Colonic mucosa (tissue), 4 donors: ENCODE data around the gene SLAMF1. TPM values are rescaled to one million over a fixed set of nuclear protein-coding genes. Genes with fewer than 3 reads are reported as not detected.

Source experiments
- DNase-seq: peaks from one replicate; pipeline ENCODE4 v3.0.0-alpha.2; 2020
- H3K27ac ChIP-seq: fragments of 200-600 bp; one replicate; pipeline ENCODE4 v1.8.0; 2021
- H3K27me3 ChIP-seq: fragments of 200-600 bp; one replicate; pipeline ENCODE4 v1.8.0; 2021
- H3K36me3 ChIP-seq: fragments of 200-600 bp; one replicate; pipeline ENCODE4 v1.8.0; 2021
- H3K4me1 ChIP-seq: fragments of 200-600 bp; one replicate; pipeline ENCODE4 v1.8.0; 2021; ENCODE audit warnings: mild to moderate bottlenecking
- H3K4me3 ChIP-seq: fragments of 200-600 bp; one replicate; pipeline ENCODE4 v1.8.0; 2021
- H3K9ac ChIP-seq, 2 donors: one replicate each; pipeline ENCODE4 v1.7.0; 2013; ENCODE audit warnings: control low read depth in 2 of 2, low read depth in 2 of 2, low read length in 2 of 2
- H3K9me3 ChIP-seq: fragments of 200-600 bp; one replicate; pipeline ENCODE4 v1.8.0; 2021
- intact Hi-C: fragments of 100-400 bp; cut with DNase I; formaldehyde crosslinking; loops from one replicate; pipeline ENCODE4 v1.14.1; 2022
- total RNA-seq, 2 donors: library from RNA; stranded (reverse); fragmentation: NEBNext Ultra II Directional in 1 of 2; extraction: Animal tissue kit (Norgen Biotek cat#: 25700) in 1 of 2; gene quantifications; one replicate each; pipeline ENCODE4 v1.2.1, GENCODE V29; 2021
- TF ChIP-seq, protein P1 (sequence below): fragments of 200-600 bp; IDR thresholded peaks from one replicate; pipeline ENCODE4 v1.8.0; 2022; ENCODE audit warnings: antibody characterized with exemption, mild to moderate bottlenecking
- donor health status: healthy.
- donor health status: DM: no; HTN: no; CAD: no.
- donor health status: DM: no; HTN: no; CAD: no.

SLAMF1 gene
- total RNA-seq, 2 donors from 2014 or later: 0.69 to 1.2 TPM

DNA sequence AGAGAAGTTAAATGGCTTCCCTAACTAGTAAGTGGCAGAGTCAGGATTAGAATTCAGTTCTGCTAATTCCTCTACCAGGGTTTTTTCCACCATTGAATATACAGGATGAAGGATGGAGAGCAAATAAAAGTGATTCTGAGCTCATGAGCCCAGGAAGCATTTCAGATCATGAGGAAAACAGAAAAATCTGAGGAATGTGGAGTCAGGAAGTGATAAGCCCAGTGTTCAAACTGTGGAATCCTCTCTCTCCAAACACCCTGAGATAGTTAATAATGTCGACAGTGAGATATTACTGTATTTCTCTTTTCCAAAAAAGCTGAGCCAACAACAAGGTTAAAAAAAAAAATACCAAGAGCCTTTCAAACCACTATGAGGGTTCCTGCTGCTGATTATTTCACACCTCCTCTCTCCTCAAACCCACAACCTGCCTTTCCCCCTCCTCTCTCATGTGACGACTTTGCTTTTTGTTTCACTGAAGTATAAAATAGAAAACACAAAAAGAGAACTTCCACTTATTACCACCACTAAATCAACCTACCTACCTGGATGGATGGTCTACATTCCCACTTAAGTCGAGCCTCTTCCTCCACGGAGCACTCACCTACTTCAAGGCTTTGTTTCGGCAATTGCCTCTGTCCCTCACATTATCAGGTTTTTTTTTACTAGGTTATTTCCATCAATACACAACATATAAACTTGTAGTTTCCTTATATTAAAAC, 8.9 kb downstream of the SLAMF1 start:
- Histone ChIP-seq H3K9ac (no peak overlapping the region), H3K4me1 (no peaks in the 10 kb centered on the region), H3K4me3 (no peak overlapping the region), H3K27me3 (no peaks in the 10 kb centered on the region), H3K36me3 (no peaks in the 10 kb centered on the region), H3K9me3 (no peaks in the 10 kb centered on the region), H3K27ac (no peak overlapping the region)
- intact Hi-C loops: no loop called here
- no peak for DNase-seq
- TF ChIP-seq, protein P1, sequence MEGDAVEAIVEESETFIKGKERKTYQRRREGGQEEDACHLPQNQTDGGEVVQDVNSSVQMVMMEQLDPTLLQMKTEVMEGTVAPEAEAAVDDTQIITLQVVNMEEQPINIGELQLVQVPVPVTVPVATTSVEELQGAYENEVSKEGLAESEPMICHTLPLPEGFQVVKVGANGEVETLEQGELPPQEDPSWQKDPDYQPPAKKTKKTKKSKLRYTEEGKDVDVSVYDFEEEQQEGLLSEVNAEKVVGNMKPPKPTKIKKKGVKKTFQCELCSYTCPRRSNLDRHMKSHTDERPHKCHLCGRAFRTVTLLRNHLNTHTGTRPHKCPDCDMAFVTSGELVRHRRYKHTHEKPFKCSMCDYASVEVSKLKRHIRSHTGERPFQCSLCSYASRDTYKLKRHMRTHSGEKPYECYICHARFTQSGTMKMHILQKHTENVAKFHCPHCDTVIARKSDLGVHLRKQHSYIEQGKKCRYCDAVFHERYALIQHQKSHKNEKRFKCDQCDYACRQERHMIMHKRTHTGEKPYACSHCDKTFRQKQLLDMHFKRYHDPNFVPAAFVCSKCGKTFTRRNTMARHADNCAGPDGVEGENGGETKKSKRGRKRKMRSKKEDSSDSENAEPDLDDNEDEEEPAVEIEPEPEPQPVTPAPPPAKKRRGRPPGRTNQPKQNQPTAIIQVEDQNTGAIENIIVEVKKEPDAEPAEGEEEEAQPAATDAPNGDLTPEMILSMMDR: no peak

- H3K36me3 ChIP-seq: no peaks in the 10 kb centered on the region
- H3K9ac ChIP-seq: no peak overlapping the region
- DNase-seq: no peak
- TF ChIP-seq, protein P1: no peak
- no peak overlapping the region for H3K27ac ChIP-seq
- H3K9me3 ChIP-seq: no peaks in the 10 kb centered on the region
- H3K27me3 ChIP-seq: no peaks in the 10 kb centered on the region
- no peak overlapping the region for H3K4me3 ChIP-seq
- intact Hi-C loops: no loop called here
- no peaks in the 10 kb centered on the region for H3K4me1 ChIP-seq
Measured at GRCh38 chr1:160637065-160637464, 9.8 kb downstream of the SLAMF1 start.

DNA sequence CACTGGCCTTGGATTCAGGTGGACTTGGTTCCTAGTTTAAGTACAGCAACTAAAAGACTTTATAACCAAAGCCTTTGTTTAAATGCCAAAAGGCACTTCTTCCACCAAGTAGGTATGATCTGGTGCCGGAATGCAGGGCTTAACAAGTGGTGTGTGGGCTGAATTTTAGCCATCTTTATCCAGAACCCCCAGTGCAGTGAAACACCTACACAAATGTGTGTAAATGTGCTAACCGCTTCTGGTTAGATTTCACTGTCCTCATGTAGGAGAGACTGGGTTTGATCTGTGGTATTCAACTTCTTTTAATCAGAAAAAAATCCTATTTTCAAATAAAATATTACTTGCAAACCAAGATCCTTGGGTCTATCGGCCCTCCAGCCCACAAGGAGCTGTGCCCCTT, 10.3 kb downstream of the SLAMF1 start:
- H3K36me3 ChIP-seq: no peaks in the 10 kb centered on the region
- no peak overlapping the region for H3K27ac ChIP-seq
- TF ChIP-seq, protein P1: no peak
- no peaks in the 10 kb centered on the region for H3K4me1 ChIP-seq
- no peak for DNase-seq
- intact Hi-C loops: no loop called here
- H3K9me3 ChIP-seq: no peaks in the 10 kb centered on the region
- H3K4me3 ChIP-seq: no peak overlapping the region
- no peak overlapping the region for H3K9ac ChIP-seq
- no peaks in the 10 kb centered on the region for H3K27me3 ChIP-seq

- DNase-seq: no peak
- intact Hi-C loops: no loop called here
- Histone ChIP-seq H3K9me3 (no peaks in the 10 kb centered on the region), H3K9ac (no peak overlapping the region), H3K4me3 (no peak overlapping the region), H3K27ac (no peak overlapping the region), H3K27me3 (no peaks in the 10 kb centered on the region), H3K36me3 (no peaks in the 10 kb centered on the region), H3K4me1 (no peaks in the 10 kb centered on the region)
- TF ChIP-seq, protein P1: no peak
Measured at GRCh38 chr1:160636076-160636475, 10.8 kb downstream of the SLAMF1 start.

- Histone ChIP-seq H3K9ac (no peak overlapping the region), H3K36me3 (no peaks in the 10 kb centered on the region), H3K27ac (no peak overlapping the region), H3K4me1 (no peaks in the 10 kb centered on the region), H3K4me3 (no peak overlapping the region), H3K9me3 (no peaks in the 10 kb centered on the region), H3K27me3 (no peaks in the 10 kb centered on the region)
- no peak for DNase-seq
- TF ChIP-seq, protein P1: no peak
- intact Hi-C loops: no loop called here
Measured at GRCh38 chr1:160634543-160635491, 12.0 kb downstream of the SLAMF1 start.
